WERI-Rb-1 (cell line): ENCODE results near the gene OBSCN.

Experiments
- DNase-seq: peaks from one replicate; pipeline ENCODE4 v3.0.0-alpha.2; 2020
- H3K27ac ChIP-seq: fragments of 250-450 bp; sonication (Bioruptor Pico); 2 replicates; pipeline ENCODE4 v1.5.1; 2020; ENCODE audit warnings: mild to moderate bottlenecking, moderate library complexity
- H3K27me3 ChIP-seq: fragments of 250-450 bp; sonication (Bioruptor Pico); 2 replicates; pipeline ENCODE4 v1.5.1; 2021; ENCODE audit warnings: mild to moderate bottlenecking, low read depth, moderate library complexity; ENCODE audit not compliant: insufficient read depth, severe bottlenecking
- H3K36me3 ChIP-seq: fragments of 250-450 bp; sonication (Bioruptor Pico); 2 replicates; pipeline ENCODE4 v1.5.1; 2020; ENCODE audit warnings: mild to moderate bottlenecking, moderate library complexity
- H3K4me3 ChIP-seq: 2 replicates; pipeline ENCODE4 v1.5.1; 2011; ENCODE audit warnings: low read depth, mild to moderate bottlenecking, control low read depth, low read length
- H3K9me3 ChIP-seq: fragments of 250-450 bp; sonication (Bioruptor Pico); 2 replicates; pipeline ENCODE4 v1.5.1; 2021; ENCODE audit warnings: mild to moderate bottlenecking, moderate library complexity; ENCODE audit not compliant: severe bottlenecking
- TF ChIP-seq, protein P1 (sequence below): IDR thresholded peaks from 2 replicates; pipeline ENCODE4 v1.5.1; 2011; ENCODE audit warnings: low read depth, mild to moderate bottlenecking, control low read depth, inconsistent platforms, low read length

OBSCN gene

DNA sequence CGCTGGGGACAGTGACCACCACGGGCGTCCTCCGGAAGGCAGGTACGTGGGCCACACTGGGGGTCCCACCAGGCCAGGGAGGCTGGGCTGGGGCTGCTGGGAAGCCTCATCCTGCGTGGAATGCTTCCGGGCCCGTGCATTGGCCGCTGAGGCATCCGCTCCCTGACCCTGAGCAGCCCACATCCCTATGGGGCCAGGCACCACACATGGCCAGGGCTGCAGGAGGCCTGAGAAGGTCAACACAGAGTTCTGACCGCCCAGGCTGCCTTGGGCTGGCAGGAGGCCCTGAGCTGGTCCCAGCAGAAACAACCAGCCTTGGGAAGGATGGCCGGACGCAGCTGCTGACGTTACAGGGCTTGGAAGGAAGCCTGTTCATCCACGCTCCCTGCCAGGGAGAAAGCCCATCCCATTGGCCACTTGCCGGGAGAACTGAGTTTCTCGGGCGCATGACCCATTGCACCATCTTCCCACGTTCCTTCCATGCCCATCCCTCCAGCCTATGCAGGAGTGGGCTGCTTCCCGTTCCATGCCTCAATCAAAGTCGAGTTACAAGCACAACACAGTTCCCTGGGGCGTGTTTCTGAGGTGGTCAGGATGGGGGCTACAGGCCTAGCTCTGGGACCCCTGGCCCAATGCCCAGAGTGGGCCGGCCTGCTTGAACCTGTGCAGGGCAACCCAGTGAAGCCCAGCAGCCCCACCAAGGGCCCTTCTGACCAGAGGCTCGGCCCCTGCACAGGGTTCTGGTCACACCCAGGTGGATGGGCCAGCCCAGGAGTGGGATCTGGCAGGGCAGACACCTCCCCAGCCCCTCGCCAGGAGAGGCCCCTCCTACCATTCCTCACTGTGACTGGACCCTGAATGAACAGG is 167.1 kb downstream of the OBSCN start:
- DNase-seq = no peak
- H3K27me3 ChIP-seq = no peaks in the 10 kb centered on the region
- TF ChIP-seq, protein P1, sequence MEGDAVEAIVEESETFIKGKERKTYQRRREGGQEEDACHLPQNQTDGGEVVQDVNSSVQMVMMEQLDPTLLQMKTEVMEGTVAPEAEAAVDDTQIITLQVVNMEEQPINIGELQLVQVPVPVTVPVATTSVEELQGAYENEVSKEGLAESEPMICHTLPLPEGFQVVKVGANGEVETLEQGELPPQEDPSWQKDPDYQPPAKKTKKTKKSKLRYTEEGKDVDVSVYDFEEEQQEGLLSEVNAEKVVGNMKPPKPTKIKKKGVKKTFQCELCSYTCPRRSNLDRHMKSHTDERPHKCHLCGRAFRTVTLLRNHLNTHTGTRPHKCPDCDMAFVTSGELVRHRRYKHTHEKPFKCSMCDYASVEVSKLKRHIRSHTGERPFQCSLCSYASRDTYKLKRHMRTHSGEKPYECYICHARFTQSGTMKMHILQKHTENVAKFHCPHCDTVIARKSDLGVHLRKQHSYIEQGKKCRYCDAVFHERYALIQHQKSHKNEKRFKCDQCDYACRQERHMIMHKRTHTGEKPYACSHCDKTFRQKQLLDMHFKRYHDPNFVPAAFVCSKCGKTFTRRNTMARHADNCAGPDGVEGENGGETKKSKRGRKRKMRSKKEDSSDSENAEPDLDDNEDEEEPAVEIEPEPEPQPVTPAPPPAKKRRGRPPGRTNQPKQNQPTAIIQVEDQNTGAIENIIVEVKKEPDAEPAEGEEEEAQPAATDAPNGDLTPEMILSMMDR = no peak
- no peak overlapping the region for H3K27ac ChIP-seq
- H3K9me3 ChIP-seq = no peaks in the 10 kb centered on the region
- no peaks in the 10 kb centered on the region for H3K36me3 ChIP-seq
- no peak overlapping the region for H3K4me3 ChIP-seq

DNA sequence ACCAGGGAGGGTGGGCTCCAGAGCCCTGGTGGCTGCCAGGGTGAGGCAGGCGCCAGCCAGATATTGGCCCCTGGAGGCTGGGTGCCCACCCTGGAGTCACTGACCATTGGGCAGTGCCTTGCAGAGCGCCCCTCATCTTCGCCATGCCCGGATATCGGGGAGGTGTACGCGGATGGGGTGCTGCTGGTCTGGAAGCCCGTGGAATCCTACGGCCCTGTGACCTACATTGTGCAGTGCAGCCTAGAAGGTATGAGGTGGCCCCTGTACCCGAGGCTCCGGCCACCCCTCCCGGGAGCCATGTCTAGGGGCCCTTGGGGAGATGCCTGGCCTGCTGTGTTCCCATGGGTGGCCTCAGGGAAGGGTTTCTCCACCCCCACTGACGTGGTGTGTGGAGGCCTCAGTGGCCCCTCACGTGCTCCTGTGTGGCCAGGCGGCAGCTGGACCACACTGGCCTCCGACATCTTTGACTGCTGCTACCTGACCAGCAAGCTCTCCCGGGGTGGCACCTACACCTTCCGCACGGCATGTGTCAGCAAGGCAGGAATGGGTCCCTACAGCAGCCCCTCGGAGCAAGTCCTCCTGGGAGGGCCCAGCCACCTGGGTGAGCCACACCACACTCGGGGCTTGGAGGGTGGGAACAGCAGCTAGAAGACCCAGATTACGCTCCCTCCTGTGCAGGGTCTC is 167.9 kb downstream of the OBSCN start:
- DNase-seq = no peak
- H3K9me3 ChIP-seq = no peaks in the 10 kb centered on the region
- H3K36me3 ChIP-seq = no peaks in the 10 kb centered on the region
- no peak overlapping the region for H3K27ac ChIP-seq
- H3K4me3 ChIP-seq = no peak overlapping the region
- TF ChIP-seq, protein P1 = no peak
- no peaks in the 10 kb centered on the region for H3K27me3 ChIP-seq

DNA sequence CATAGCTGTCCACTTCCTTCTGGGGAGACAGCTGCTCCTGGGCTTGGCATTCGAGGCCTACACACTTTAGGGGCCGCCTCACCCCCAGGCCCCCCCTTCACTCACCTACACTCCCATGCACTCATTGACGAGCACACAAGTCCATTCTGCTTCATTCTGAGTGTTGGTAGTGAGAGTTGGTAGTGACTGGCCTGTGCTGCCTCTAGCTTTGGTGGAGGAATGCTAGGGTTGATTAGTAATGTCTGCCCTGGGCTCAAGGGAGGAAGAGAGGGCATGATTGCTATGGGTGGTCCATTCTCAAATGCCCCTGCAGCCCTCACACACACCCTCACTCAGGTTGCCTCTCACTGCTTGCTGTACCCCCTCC is 168.4 kb downstream of the OBSCN start:
- no peak overlapping the region for H3K4me3 ChIP-seq
- H3K27me3 ChIP-seq = no peaks in the 10 kb centered on the region
- no peak for DNase-seq
- no peaks in the 10 kb centered on the region for H3K36me3 ChIP-seq
- no peaks in the 10 kb centered on the region for H3K9me3 ChIP-seq
- TF ChIP-seq, protein P1 = no peak
- no peak overlapping the region for H3K27ac ChIP-seq

DNA sequence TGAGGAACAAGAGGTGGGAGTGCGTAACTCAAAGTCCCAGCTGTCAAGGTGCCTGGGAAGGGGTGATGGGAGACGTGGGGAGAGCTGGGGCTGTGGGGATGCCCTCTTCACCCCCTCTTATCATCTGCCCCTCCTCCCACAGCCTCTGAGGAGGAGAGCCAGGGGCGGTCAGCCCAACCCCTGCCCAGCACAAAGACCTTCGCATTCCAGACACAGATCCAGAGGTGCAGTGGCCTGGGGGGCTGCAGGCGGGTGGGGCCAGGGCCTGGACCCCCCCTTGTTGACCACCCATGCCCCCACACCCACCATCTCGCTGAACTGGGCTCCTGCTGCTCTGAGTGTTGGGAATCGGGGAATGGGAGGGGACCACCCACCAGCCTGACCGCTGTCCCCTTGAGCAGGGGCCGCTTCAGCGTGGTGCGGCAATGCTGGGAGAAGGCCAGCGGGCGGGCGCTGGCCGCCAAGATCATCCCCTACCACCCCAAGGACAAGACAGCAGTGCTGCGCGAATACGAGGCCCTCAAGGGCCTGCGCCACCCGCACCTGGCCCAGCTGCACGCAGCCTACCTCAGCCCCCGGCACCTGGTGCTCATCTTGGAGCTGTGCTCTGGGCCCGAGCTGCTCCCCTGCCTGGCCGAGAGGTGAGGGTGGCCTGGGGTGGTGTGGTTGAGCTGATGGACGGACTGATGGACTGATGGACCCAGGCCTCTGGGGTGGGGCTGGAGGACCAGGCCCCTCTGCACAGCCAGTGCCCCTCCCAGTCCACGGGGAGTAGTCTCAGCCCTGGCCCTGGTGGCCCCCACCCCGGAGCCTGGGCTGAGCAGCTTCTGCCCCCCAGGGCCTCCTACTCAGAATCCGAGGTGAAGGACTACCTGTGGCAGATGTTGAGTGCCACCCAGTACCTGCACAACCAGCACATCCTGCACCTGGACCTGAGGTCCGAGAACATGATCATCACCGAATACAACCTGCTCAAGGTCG is 169.1 kb downstream of the OBSCN start:
- Histone ChIP-seq H3K36me3 (no peaks in the 10 kb centered on the region), H3K27me3 (no peaks in the 10 kb centered on the region), H3K9me3 (no peaks in the 10 kb centered on the region), H3K4me3 (no peak overlapping the region), H3K27ac (no peak overlapping the region)
- TF ChIP-seq, protein P1 = no peak
- DNase-seq = no peak

DNA sequence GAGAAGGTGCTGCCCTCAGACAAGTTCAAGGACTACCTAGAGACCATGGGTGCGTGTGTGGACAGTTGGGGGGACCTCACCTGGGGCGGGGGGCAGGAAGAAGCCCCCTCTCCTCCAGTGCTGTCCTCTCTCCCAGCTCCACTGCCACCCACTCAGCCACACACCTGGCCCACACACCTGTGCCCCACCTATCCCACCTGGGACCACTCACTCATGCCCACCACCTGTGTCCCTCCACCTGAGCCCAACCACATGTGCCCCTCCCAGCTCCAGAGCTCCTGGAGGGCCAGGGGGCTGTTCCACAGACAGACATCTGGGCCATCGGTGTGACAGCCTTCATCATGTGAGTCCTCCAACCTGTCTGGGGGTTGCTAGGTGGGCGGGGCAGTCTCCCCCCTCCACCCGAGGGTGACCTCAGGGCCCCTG is 169.8 kb downstream of the OBSCN start:
- Histone ChIP-seq H3K9me3 (no peaks in the 10 kb centered on the region), H3K36me3 (no peaks in the 10 kb centered on the region), H3K27me3 (no peaks in the 10 kb centered on the region), H3K4me3 (peak overlapping the region; percentile 37; the same call in 1 of the 2 replicates), H3K27ac (no peak overlapping the region)
- no peak for DNase-seq
- TF ChIP-seq, protein P1 = no peak
